Adrenal gland (tissue), 12 donors: ENCODE data around the gene ROR2. TPM values are rescaled to one million over a fixed set of nuclear protein-coding genes. Genes with fewer than 3 reads are reported as not detected.

Experiments used
- DNase-seq, 7 donors: peaks; one replicate each; pipeline ENCODE4 v3.0.0-alpha.2; 2019 to 2020
- H3K27ac ChIP-seq, 5 donors: fragments of 200-600 bp; sonication (generic) in 4 of 5; 1 replicate in 3 of 5; 2 replicates in 2 of 5; pipeline versions ENCODE4 v1.5.1 to v1.8.0; 2016 to 2020; ENCODE audit warnings: mild to moderate bottlenecking in 1 of 5
- H3K27me3 ChIP-seq: fragments of 200-600 bp; 2 replicates; pipeline ENCODE4 v1.8.0; 2021
- H3K36me3 ChIP-seq, 2 donors: fragments of 200-600 bp; replicated peaks in 1 of 2; 1 replicate in 1 of 2; 2 replicates in 1 of 2; pipeline versions ENCODE4 v1.5.1 to v1.8.0; 2018 to 2022
- H3K4me1 ChIP-seq, 2 donors: fragments of 200-600 bp; replicated peaks in 1 of 2; 1 replicate in 1 of 2; 2 replicates in 1 of 2; pipeline versions ENCODE4 v1.5.1 to v1.8.0; 2018 to 2021
- H3K4me3 ChIP-seq, 4 donors: fragments of 200-600 bp; sonication (generic) in 3 of 4; one replicate each; pipeline ENCODE4 v1.5.1; 2016 to 2018
- H3K9me3 ChIP-seq, 3 donors: fragments of 200-600 bp; sonication (generic) in 1 of 3; replicated peaks in 1 of 3; 1 replicate in 2 of 3; 2 replicates in 1 of 3; pipeline versions ENCODE4 v1.5.1 to v1.8.0; 2016 to 2021
- CTCF ChIP-seq, 6 experiments: fragments of 450-650 bp in 4 of 6; fragments of 200-600 bp in 2 of 6; sonication (generic) in 1 of 6; IDR thresholded peaks; 1 replicate in 5 of 6; 2 replicates in 1 of 6; pipeline versions ENCODE4 v1.5.1 to v1.8.0; 2016 to 2021; ENCODE audit warnings: antibody characterized with exemption in 6 of 6, mild to moderate bottlenecking in 2 of 6, moderate library complexity in 1 of 6
- POLR2A ChIP-seq, 2 donors: fragments of 450-650 bp; IDR thresholded peaks; one replicate each; pipeline ENCODE4 v1.6.1; 2017; ENCODE audit warnings: antibody characterized with exemption in 2 of 2, mild to moderate bottlenecking in 2 of 2, moderate library complexity in 1 of 2
- WGBS, 4 donors: extraction: QIAGEN DNeasy Blood & Tissue Kit in 2 of 4; methylation state at CpG; one replicate each; pipeline versions ENCODE4 v1.1.5 to v1.1.7; 2013 to 2017; 5-methylcytosine and 5-hydroxymethylcytosine counted together
- intact Hi-C, 2 donors: fragments of 100-400 bp; cut with DNase I; formaldehyde crosslinking; loops; one replicate each; pipeline versions ENCODE4 v1.14.1 to v1.15.0; 2022 to 2023
- polyA plus RNA-seq, 3 donors: library from polyadenylated mRNA; stranded (reverse); fragments of 200-250 nt in 2 of 3; fragments of 350-450 nt in 1 of 3; fragmentation: Illumina TruSeq in 1 of 3; extraction: RNeasy Lipid Tissue Mini Kit (QIAGEN cat#74804) in 1 of 3; gene quantifications; one replicate each; pipeline ENCODE4 v1.2.3, GENCODE V29; 2013 to 2014
- total RNA-seq, 9 donors: library from RNA; depleted of rRNA in 4 of 9; stranded (reverse); fragments of >200 nt in 4 of 9; fragments of 120-200 nt in 1 of 9; fragmentation: NEBNext Ultra II Directional in 1 of 9; extraction: Animal tissue kit (Norgen Biotek cat#: 25700) in 1 of 9; gene quantifications; one replicate each; pipeline versions ENCODE4 v1.1.0 to v1.2.4, GENCODE V29; 2013 to 2023
- donor health status: healthy with polysubstance abuse.
- donor health status: Bipolar disorder and iron deficiency.
- donor health status: DM: yes; HTN: yes; CAD: no.
- donor health status: DM: no; HTN: no; CAD: no.
- donor health status: DM: no; HTN: no; CAD: no.
- donor health status: DM: yes; HTN: yes; CAD: no.

ROR2 gene
- total and polyA plus RNA-seq, 12 donors, result 3.9 to 23.9 (median 11.4) TPM

- 35 to 50% (median 40%) methylated on average over 5 to 7 of the region's 7 CpGs for WGBS, 4 donors
- DNase-seq, result peak in 5 of 7 donors; percentile 38 to 64 (median 48)
- no peaks in the 10 kb centered on the region for H3K4me1 ChIP-seq
- H3K4me3 ChIP-seq, result no peak overlapping the region
- intact Hi-C loops, result loop anchor here in 1 of 2 donors (5.0 kb wide), 1 partner anchor 810 kb away; no protein-coding TSS in a partner anchor
- no peaks in the 10 kb centered on the region for H3K9me3 ChIP-seq
- H3K27ac ChIP-seq, result no peak overlapping the region
- H3K27me3 ChIP-seq, result no peaks in the 10 kb centered on the region
- H3K36me3 ChIP-seq, result peaks cover 0 to 13% of the 10 kb centered on the region in 2 donors
- TF ChIP-seq POLR2A (IDR thresholded peaks at IDR 0.05) (no peak), CTCF (IDR thresholded peaks at IDR 0.05) (peak; percentile 53 to 70 (median 64))
Measured at GRCh38 chr9:91727316-91727861, 222.6 kb downstream of the ROR2 start.

- peaks cover 0 to 13% of the 10 kb centered on the region in 2 donors for H3K36me3 ChIP-seq
- no peak overlapping the region for H3K27ac ChIP-seq
- 84 to 91% (median 89%) methylated on average over 19 of the region's 19 CpGs for WGBS, 4 donors
- no peak for TF ChIP-seq POLR2A (IDR thresholded peaks at IDR 0.05)
- no peak for TF ChIP-seq CTCF (IDR thresholded peaks at IDR 0.05)
- peak in 2 of 7 donors; percentile 7 to 27 for DNase-seq
- H3K4me3 ChIP-seq, result no peak overlapping the region
- no peaks in the 10 kb centered on the region for H3K27me3 ChIP-seq
- no peaks in the 10 kb centered on the region for H3K4me1 ChIP-seq
- intact Hi-C loops, result loop anchor here in 1 of 2 donors (5.0 kb wide), 1 partner anchor 809 kb away; no protein-coding TSS in a partner anchor
- no peaks in the 10 kb centered on the region for H3K9me3 ChIP-seq
Measured at GRCh38 chr9:91726406-91727100, 223.5 kb downstream of the ROR2 start.

GRCh38 chr9:91725651-91726050 is 224.4 kb downstream of the ROR2 start:
- WGBS, 4 donors, result 88 to 91% (median 90%) methylated on average over 7 of the region's 7 CpGs
- DNase-seq, result peak in 1 of 7 donors; percentile 21
- TF ChIP-seq CTCF (IDR thresholded peaks at IDR 0.05) (no peak), POLR2A (IDR thresholded peaks at IDR 0.05) (no peak)

GRCh38 chr9:91724609-91725505 is 225.2 kb downstream of the ROR2 start:
- H3K27me3 ChIP-seq, result no peaks in the 10 kb centered on the region
- no peak for TF ChIP-seq CTCF (IDR thresholded peaks at IDR 0.05)
- no peaks in the 10 kb centered on the region for H3K4me1 ChIP-seq
- peaks cover 0 to 10% of the 10 kb centered on the region in 2 donors for H3K36me3 ChIP-seq
- H3K4me3 ChIP-seq, result no peak overlapping the region
- intact Hi-C loops, result loop anchor here in 1 of 2 donors (5.0 kb wide), 1 partner anchor 808 kb away; no protein-coding TSS in a partner anchor
- WGBS, 4 donors, result 95 to 96% (median 95%) methylated on average over 36 to 43 of the region's 43 CpGs
- peak in 2 of 7 donors; percentile 18 to 44 for DNase-seq
- no peak overlapping the region for H3K27ac ChIP-seq
- no peaks in the 10 kb centered on the region for H3K9me3 ChIP-seq

More at GRCh38 chr9:91725651-91726050, 224.4 kb downstream of the ROR2 start:
- intact Hi-C loops, result loop anchor here in 1 of 2 donors (5.0 kb wide), 1 partner anchor 808 kb away; no protein-coding TSS in a partner anchor
- no peaks in the 10 kb centered on the region for H3K9me3 ChIP-seq
- no peaks in the 10 kb centered on the region for H3K27me3 ChIP-seq
- H3K36me3 ChIP-seq, result peaks cover 0 to 10% of the 10 kb centered on the region in 2 donors
- no peak overlapping the region for H3K4me3 ChIP-seq
- no peaks in the 10 kb centered on the region for H3K4me1 ChIP-seq
- H3K27ac ChIP-seq, result no peak overlapping the region
